ENCODE data around the gene ZNF655.
"Not testable (repeated sequence)": the region's sequence is repeated elsewhere in the genome, so short reads cannot be mapped to it uniquely, and the experiment has no call there.

Gene ZNF655

GRCh38 chr7:99560834-99561736 lies 2.6 kb downstream of the ZNF655 start:
- DNase-seq: no peak

- DNase-seq: no peak
Measured at GRCh38 chr7:99561737-99562051, 3.3 kb downstream of the ZNF655 start.

GRCh38 chr7:99562114-99562784 lies 3.8 kb downstream of the ZNF655 start:
- no peak for DNase-seq

GRCh38 chr7:99562832-99563231 lies 4.4 kb downstream of the ZNF655 start:
- no peak for DNase-seq

GRCh38 chr7:99563650-99564049 lies 5.2 kb downstream of the ZNF655 start:
- no peak for DNase-seq

- not testable (repeated sequence) for DNase-seq
Measured at GRCh38 chr7:99568770-99569169, 10.3 kb downstream of the ZNF655 start.

GRCh38 chr7:99571768-99572167 lies 13.3 kb downstream of the ZNF655 start:
- DNase-seq: no peak

GRCh38 chr7:99573257-99573656 lies 14.8 kb downstream of the ZNF655 start:
- DNase-seq: no peak

- no peak for DNase-seq
Measured at GRCh38 chr7:99576251-99576650, 17.8 kb downstream of the ZNF655 start.

GRCh38 chr7:99579281-99579955 lies 21.0 kb downstream of the ZNF655 start:
- no peak for DNase-seq

GRCh38 chr7:99579956-99580777 lies 21.7 kb downstream of the ZNF655 start:
- no peak for DNase-seq

- not testable (repeated sequence) for DNase-seq
Measured at GRCh38 chr7:99580778-99581332, 22.4 kb downstream of the ZNF655 start.

- no peak for DNase-seq
Measured at GRCh38 chr7:99588868-99589267, 30.4 kb downstream of the ZNF655 start.

- DNase-seq: no peak
Measured at GRCh38 chr7:99594948-99595745, 36.7 kb downstream of the ZNF655 start.

GRCh38 chr7:99596408-99596955 lies 38.0 kb downstream of the ZNF655 start:
- no peak for DNase-seq

- DNase-seq: no peak
Measured at GRCh38 chr7:99597762-99598501, 39.5 kb downstream of the ZNF655 start, which contains the start of gene TMEM225B. TSS of gene TMEM225B (plus strand) at chr7:99598267. CDS start at chr7:99604389, 6,122 bp downstream.

GRCh38 chr7:99599836-99600235 lies 41.4 kb downstream of the ZNF655 start:
- no peak for DNase-seq

- no peak for DNase-seq
Measured at GRCh38 chr7:99601656-99602310, 43.3 kb downstream of the ZNF655 start.

- no peak for DNase-seq
Measured at GRCh38 chr7:99605527-99605926, 47.1 kb downstream of the ZNF655 start.

GRCh38 chr7:99606531-99606930 lies 48.1 kb downstream of the ZNF655 start:
- DNase-seq: no peak

Data from Kasumi-1 (cell line).